ENCODE data around the gene S100A4. TPM values are rescaled to one million over a fixed set of nuclear protein-coding genes. Genes with fewer than 3 reads are reported as not detected.

The S100A4 gene
- polyA plus RNA-seq, 1 donor from 2014 or later = not detected

- Histone ChIP-seq H2AFZ (ENCODE audit: low read depth, low read length) (no peak overlapping the region), H3K4me3 (ENCODE audit: low read length) (no peak overlapping the region), H3K4me2 (ENCODE audit: low read length) (no peak overlapping the region), H3K79me2 (replicated peaks; ENCODE audit: insufficient read depth, low read length) (no peaks in the 10 kb centered on the region), H3F3A (ENCODE audit: insufficient read depth, low read length, poor library complexity, severe bottlenecking) (no peaks in the 10 kb centered on the region), H3K9me3 (ENCODE audit: low read length) (no peaks in the 10 kb centered on the region), H3K36me3 (ENCODE audit: insufficient read depth, low read length) (no peaks in the 10 kb centered on the region), H3K27ac (ENCODE audit: low read length) (no peak overlapping the region), H3K9me2 (ENCODE audit: insufficient read depth, low read length) (no peaks in the 10 kb centered on the region), H3K27me3 (ENCODE audit: insufficient read depth, low read depth, low read length) (no peaks in the 10 kb centered on the region), H4K20me1 (ENCODE audit: insufficient read depth) (no peaks in the 10 kb centered on the region), H3K9ac (ENCODE audit: low read length) (no peak overlapping the region)
- TF ChIP-seq SMC3 (conservative IDR thresholded peaks at IDR 0.05; ENCODE audit: poor library complexity) = no peak
- no peak for TF ChIP-seq REST (IDR thresholded peaks at IDR 0.05; ENCODE audit: borderline replicate concordance)
- no peak for TF ChIP-seq TAF1 (IDR thresholded peaks at IDR 0.05; ENCODE audit: low read depth)
- TF ChIP-seq MXI1 (conservative IDR thresholded peaks at IDR 0.05; ENCODE audit: poor library complexity, severe bottlenecking) = no peak
- no peak for TF ChIP-seq EP300 (conservative IDR thresholded peaks at IDR 0.05; ENCODE audit: poor library complexity, severe bottlenecking)
- TF ChIP-seq RAD21 (conservative IDR thresholded peaks at IDR 0.05) = no peak
- TF ChIP-seq CTCF (IDR thresholded peaks at IDR 0.05; ENCODE audit: poor library complexity, severe bottlenecking) = no peak
- no peak for TF ChIP-seq EZH2 (IDR thresholded peaks at IDR 0.05; ENCODE audit: borderline replicate concordance, insufficient read depth, low read length, poor library complexity, severe bottlenecking)
- TF ChIP-seq POLR2AphosphoS5 (IDR thresholded peaks at IDR 0.05) = no peak
Measured at GRCh38 chr1:153513666-153514065, 31.9 kb downstream of the S100A4 start.

GRCh38 chr1:153513023-153513422, 32.6 kb downstream of the S100A4 start:
- Histone ChIP-seq H3K4me2 (ENCODE audit: low read length) (no peak overlapping the region), H3K4me3 (ENCODE audit: low read length) (no peak overlapping the region), H3K27ac (ENCODE audit: low read length) (no peak overlapping the region), H3K9me3 (ENCODE audit: low read length) (no peaks in the 10 kb centered on the region), H3K9me2 (ENCODE audit: insufficient read depth, low read length) (no peaks in the 10 kb centered on the region), H4K20me1 (ENCODE audit: insufficient read depth) (no peaks in the 10 kb centered on the region), H3F3A (ENCODE audit: insufficient read depth, low read length, poor library complexity, severe bottlenecking) (no peaks in the 10 kb centered on the region), H2AFZ (ENCODE audit: low read depth, low read length) (no peak overlapping the region), H3K36me3 (ENCODE audit: insufficient read depth, low read length) (no peaks in the 10 kb centered on the region), H3K9ac (ENCODE audit: low read length) (no peak overlapping the region), H3K27me3 (ENCODE audit: insufficient read depth, low read depth, low read length) (no peaks in the 10 kb centered on the region), H3K79me2 (replicated peaks; ENCODE audit: insufficient read depth, low read length) (no peaks in the 10 kb centered on the region)
- TF ChIP-seq MXI1 (conservative IDR thresholded peaks at IDR 0.05; ENCODE audit: poor library complexity, severe bottlenecking) (no peak), RAD21 (conservative IDR thresholded peaks at IDR 0.05) (no peak), EZH2 (IDR thresholded peaks at IDR 0.05; ENCODE audit: borderline replicate concordance, insufficient read depth, low read length, poor library complexity, severe bottlenecking) (no peak), TAF1 (IDR thresholded peaks at IDR 0.05; ENCODE audit: low read depth) (no peak), POLR2AphosphoS5 (IDR thresholded peaks at IDR 0.05) (no peak), SMC3 (conservative IDR thresholded peaks at IDR 0.05; ENCODE audit: poor library complexity) (no peak), EP300 (conservative IDR thresholded peaks at IDR 0.05; ENCODE audit: poor library complexity, severe bottlenecking) (no peak), REST (IDR thresholded peaks at IDR 0.05; ENCODE audit: borderline replicate concordance) (no peak), CTCF (IDR thresholded peaks at IDR 0.05; ENCODE audit: poor library complexity, severe bottlenecking) (no peak)
